Transverse colon (tissue), 4 donors: ENCODE results near the gene CAND2. TPM values are rescaled to one million over a fixed set of nuclear protein-coding genes. Genes with fewer than 3 reads are reported as not detected.

Source experiments
- DNase-seq: peaks from one replicate; pipeline ENCODE4 v3.0.0-alpha.2; 2019
- H3K27ac ChIP-seq, 4 donors: fragments of 200-600 bp; sonication (generic); 2 replicates each; pipeline ENCODE4 v1.5.1; 2016 to 2018; ENCODE audit warnings: inconsistent platforms in 4 of 4
- H3K27me3 ChIP-seq: fragments of 200-600 bp; sonication (generic); 2 replicates; pipeline ENCODE4 v1.5.1; 2017; ENCODE audit warnings: inconsistent platforms
- H3K36me3 ChIP-seq, 4 donors: fragments of 200-600 bp; sonication (generic); 2 replicates each; pipeline ENCODE4 v1.5.1; 2017 to 2019; ENCODE audit warnings: inconsistent platforms in 4 of 4
- H3K4me1 ChIP-seq, 4 donors: fragments of 200-600 bp; sonication (generic); 2 replicates each; pipeline ENCODE4 v1.5.1; 2017 to 2020; ENCODE audit warnings: inconsistent platforms in 4 of 4
- H3K4me3 ChIP-seq, 4 donors: fragments of 200-600 bp; sonication (generic); 1 replicate in 1 of 4; 2 replicates in 3 of 4; pipeline versions ENCODE4 v1.5.1 to v1.6.1; 2017 to 2019; ENCODE audit warnings: inconsistent platforms in 4 of 4
- H3K9me3 ChIP-seq, 2 donors: fragments of 200-600 bp; sonication (generic); 2 replicates each; pipeline ENCODE4 v1.5.1; 2017 to 2019; ENCODE audit warnings: inconsistent platforms in 2 of 2
- EP300 ChIP-seq: sonication (generic); formaldehyde crosslinking; IDR thresholded peaks from one replicate; pipeline ENCODE4 v1.6.1; 2017; ENCODE audit warnings: antibody characterized with exemption, low read depth
- POLR2A ChIP-seq: fragments of 450-650 bp; IDR thresholded peaks from one replicate; pipeline ENCODE4 v1.6.1; 2016; ENCODE audit warnings: antibody characterized with exemption, mild to moderate bottlenecking, moderate library complexity
- POLR2AphosphoS5 ChIP-seq, 3 donors: sonication (generic); formaldehyde crosslinking; IDR thresholded peaks; one replicate each; pipeline ENCODE4 v1.6.1; 2016; ENCODE audit warnings: antibody characterized with exemption in 3 of 3
- WGBS, 2 donors: methylation state at CpG; one replicate each; pipeline ENCODE4 v1.1.5; 2018; ENCODE audit warnings: low coverage in 1 of 2; 5-methylcytosine and 5-hydroxymethylcytosine counted together
- in situ Hi-C, 4 donors: fragments of 200-750 bp; cut with MboI; loops; one replicate each; pipeline versions ENCODE4 v1.15.0 to v1.15.1; 2017; ENCODE audit warnings: low sequenced_read_pairs in 3 of 4, low pct_ligation_motif_present in 1 of 4, low pct_unique_long_range_greater_than_20kb in 1 of 4
- intact Hi-C: fragments of 100-400 bp; cut with DNase I; formaldehyde crosslinking; loops from one replicate; pipeline ENCODE4 v1.15.1; 2023; ENCODE audit warnings: low total_unique reads
- total RNA-seq, 4 donors: library from RNA; depleted of rRNA; stranded (reverse); fragments of >200 nt; gene quantifications; one replicate each; pipeline ENCODE4 v1.1.0, GENCODE V29; 2016
- TF ChIP-seq, protein P1 (sequence below), 5 experiments: fragments of 200-600 bp in 3 of 5; fragments of 450-650 bp in 2 of 5; sonication (generic) in 3 of 5; IDR thresholded peaks; 1 replicate in 2 of 5; 2 replicates in 3 of 5; pipeline ENCODE4 v1.5.1; 2016 to 2017; ENCODE audit warnings: antibody characterized with exemption in 5 of 5, inconsistent platforms in 3 of 5, mild to moderate bottlenecking in 2 of 5, moderate library complexity in 1 of 5

CAND2 gene
- total RNA-seq, 4 donors from 2014 or later, result 2.7 to 18.3 (median 9.7) TPM

DNA sequence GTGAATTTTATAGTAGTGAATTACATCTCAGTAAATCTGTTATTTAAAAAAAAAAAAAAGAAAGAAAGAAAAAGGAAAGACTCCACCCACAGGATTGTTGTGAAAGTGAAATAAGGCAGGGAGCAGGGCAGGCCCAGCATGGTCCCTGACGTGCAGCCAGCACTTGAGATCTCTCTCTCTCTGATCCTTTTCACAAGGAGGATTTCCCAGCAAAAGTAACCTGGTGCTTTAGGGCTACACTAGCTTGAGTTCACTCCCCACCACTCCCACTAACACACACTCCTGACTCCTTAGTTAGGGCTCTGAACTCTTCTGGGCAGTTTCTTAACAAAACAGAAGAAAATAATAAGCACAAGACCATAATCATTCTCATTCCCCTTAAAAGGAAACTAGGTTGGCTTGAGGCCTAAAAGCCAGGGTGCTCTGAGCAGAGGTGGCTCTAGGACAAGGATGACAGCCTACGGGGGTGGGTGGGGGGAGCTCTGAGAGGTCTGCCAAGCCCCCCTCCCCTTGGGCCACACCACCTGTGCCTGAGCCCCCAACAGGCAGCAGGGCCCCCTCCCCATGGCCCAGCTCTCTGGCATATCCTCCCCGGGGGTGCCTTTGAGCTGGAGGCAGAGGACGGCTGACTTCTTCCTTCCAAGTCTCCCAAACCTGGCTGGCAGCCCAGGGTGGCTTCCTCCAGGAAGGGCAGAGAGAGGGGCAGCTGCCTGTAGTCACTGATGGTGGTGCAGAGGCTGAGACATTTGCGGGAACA lies 38.3 kb upstream of the CAND2 start:
- no peak for DNase-seq
- TF ChIP-seq POLR2A (no peak), EP300 (no peak), POLR2AphosphoS5 (IDR thresholded peaks at IDR 0.05) (no peak)
- TF ChIP-seq, protein P1, sequence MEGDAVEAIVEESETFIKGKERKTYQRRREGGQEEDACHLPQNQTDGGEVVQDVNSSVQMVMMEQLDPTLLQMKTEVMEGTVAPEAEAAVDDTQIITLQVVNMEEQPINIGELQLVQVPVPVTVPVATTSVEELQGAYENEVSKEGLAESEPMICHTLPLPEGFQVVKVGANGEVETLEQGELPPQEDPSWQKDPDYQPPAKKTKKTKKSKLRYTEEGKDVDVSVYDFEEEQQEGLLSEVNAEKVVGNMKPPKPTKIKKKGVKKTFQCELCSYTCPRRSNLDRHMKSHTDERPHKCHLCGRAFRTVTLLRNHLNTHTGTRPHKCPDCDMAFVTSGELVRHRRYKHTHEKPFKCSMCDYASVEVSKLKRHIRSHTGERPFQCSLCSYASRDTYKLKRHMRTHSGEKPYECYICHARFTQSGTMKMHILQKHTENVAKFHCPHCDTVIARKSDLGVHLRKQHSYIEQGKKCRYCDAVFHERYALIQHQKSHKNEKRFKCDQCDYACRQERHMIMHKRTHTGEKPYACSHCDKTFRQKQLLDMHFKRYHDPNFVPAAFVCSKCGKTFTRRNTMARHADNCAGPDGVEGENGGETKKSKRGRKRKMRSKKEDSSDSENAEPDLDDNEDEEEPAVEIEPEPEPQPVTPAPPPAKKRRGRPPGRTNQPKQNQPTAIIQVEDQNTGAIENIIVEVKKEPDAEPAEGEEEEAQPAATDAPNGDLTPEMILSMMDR (IDR thresholded peaks at IDR 0.05), result no peak
- H3K4me3 ChIP-seq, result no peak overlapping the region
- intact Hi-C loops, result no loop called here
- H3K4me1 ChIP-seq, result peaks cover 0 to 7% (median 6%) of the 10 kb centered on the region in 4 donors
- no peaks in the 10 kb centered on the region for H3K27me3 ChIP-seq
- H3K9me3 ChIP-seq, result no peaks in the 10 kb centered on the region
- peak overlapping the region; percentile 41 to 64 (median 50) for H3K27ac ChIP-seq
- in situ Hi-C loops, result no loop called here
- no peaks in the 10 kb centered on the region for H3K36me3 ChIP-seq
- 37% methylated on average over 4 of the region's 5 CpGs; no CpG with 5 or more reads in 1 of the 2 donors for WGBS, 2 donors

DNA sequence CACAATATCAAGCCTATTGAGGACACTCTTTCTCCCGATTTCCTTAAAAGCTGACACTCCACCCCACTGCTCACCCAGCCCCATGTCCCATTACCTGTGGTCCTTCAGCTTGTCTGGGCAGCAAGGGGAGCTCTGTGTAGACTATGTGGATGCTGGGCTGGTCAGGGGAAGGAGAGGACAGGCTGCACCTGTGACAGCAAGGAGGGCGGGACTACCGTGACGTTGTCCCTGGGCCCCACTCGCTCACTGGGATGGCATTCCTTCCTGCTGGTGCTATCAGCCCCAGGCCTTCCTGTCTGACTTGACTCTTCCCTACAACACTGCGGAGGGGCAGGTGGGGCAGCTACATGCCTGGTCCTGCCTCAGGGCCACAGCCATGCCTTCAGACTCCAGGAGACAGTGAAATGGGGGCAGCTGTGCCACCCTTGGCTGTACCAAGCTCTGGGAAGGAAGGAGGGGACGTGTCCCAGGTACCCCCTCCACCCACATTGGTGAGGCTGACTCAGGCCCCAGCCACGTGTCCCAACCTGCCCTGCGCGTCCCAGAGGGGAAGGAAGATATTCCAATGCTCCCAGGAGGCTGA lies 37.3 kb upstream of the CAND2 start, which contains the start of gene TMEM40:
Gene TMEM40, minus strand, starts transcription at position 163 of the 583 bp plus-strand sequence. CDS start 9,427 bp downstream, outside the sequence.
- H3K4me3 ChIP-seq, result no peak within 1 kb of the TSS
- peak within 1 kb of the TSS; percentile 41 to 64 (median 50) for H3K27ac ChIP-seq
- TF ChIP-seq POLR2AphosphoS5 (IDR thresholded peaks at IDR 0.05), result no peak
- TF ChIP-seq EP300, result no peak
- no peak for TF ChIP-seq POLR2A
- TF ChIP-seq, protein P1 (IDR thresholded peaks at IDR 0.05), result no peak
- peaks cover 0 to 7% (median 6%) of the 10 kb centered on the region in 4 donors for H3K4me1 ChIP-seq
- WGBS, 2 donors, result 83% methylated on average over 10 of the region's 10 CpGs; no CpG with 5 or more reads in 1 of the 2 donors
- no peaks in the 10 kb centered on the region for H3K9me3 ChIP-seq
- intact Hi-C loops, result no loop called here
- no peaks in the 10 kb centered on the region for H3K27me3 ChIP-seq
- in situ Hi-C loops, result no loop called here
- no peaks in the 10 kb centered on the region for H3K36me3 ChIP-seq
- no peak for DNase-seq

DNA sequence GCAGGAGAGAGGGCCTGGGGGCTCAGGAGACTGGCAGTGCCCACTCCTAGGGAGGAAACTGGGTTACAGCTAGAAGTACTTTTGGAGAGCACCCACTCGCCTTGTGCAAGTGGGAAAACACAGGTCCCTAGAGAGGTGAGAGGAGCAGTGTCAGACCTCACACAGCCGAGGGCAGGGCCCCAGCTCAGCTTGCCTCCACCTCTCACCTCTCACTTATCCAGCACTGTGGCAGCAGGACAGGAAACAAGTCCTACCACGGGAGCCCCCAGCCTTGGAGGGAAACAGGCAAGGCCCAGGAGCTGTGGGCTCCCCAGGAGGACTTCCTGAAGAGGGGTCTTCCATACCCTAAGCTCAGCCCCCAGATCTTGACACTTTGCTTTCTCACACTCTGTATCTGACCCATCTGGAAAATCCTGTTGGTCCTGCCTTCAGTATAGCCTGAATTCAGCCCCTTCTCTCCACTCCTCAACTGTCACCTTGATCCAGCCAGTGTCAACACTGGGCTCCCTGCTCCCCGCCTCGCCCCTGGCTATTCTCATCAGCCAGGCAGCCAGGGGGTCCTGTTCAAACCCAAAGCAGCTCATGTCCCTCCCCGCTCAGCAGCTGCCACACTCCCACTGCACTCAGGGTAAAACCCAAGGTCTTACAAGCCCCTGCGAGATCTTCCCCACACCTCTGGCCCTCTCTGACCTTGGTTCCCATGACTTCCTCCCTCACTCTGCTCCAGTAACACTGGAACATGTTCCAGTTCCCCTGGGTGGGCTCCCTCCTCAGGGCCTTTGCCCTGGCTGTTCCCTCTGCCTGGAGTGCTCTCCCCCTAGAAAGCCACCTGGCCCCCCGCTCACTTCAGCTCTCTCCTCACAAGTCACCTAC lies 36.6 kb upstream of the CAND2 start:
- no peaks in the 10 kb centered on the region for H3K9me3 ChIP-seq
- no peaks in the 10 kb centered on the region for H3K36me3 ChIP-seq
- no peaks in the 10 kb centered on the region for H3K27me3 ChIP-seq
- intact Hi-C loops, result no loop called here
- peaks cover 0 to 7% (median 6%) of the 10 kb centered on the region in 4 donors for H3K4me1 ChIP-seq
- H3K4me3 ChIP-seq, result no peak overlapping the region
- WGBS, 2 donors, result 70% methylated on average over 8 of the region's 8 CpGs; no CpG with 5 or more reads in 1 of the 2 donors
- no peak for TF ChIP-seq POLR2AphosphoS5 (IDR thresholded peaks at IDR 0.05)
- in situ Hi-C loops, result no loop called here
- DNase-seq, result no peak
- no peak overlapping the region for H3K27ac ChIP-seq

DNA sequence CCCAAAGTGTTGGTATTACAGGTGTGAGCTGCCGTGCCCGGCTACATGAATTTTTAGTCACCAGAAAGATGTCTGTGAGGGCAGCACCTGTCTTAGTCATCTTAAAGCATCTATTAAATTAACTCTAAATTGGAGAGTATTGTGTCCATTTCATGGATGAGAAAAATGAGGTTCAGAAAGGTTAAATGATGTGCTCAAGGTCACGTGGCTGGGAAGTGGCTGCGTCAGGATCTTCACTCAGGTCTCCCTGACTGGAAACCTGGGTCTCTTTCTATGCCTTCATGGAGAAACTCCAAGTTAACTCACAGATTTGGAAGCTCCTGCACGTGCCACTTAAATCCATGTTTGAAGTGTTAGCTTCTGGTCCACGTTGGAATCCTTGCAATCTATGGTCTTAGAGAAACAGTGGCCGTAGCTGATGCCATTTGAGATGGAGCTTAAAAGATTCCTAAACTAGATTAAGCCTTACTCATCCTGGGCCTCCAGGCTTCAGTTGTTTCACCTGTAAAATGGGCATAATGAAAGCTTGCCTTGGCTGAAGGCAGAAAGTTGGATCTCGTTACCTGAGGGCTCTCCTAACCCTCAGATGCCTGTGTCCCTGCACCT lies 32.2 kb upstream of the CAND2 start:
- intact Hi-C loops, result no loop called here
- Histone ChIP-seq H3K4me1 (no peaks in the 10 kb centered on the region), H3K36me3 (no peaks in the 10 kb centered on the region), H3K27ac (no peak overlapping the region), H3K9me3 (no peaks in the 10 kb centered on the region), H3K4me3 (no peak overlapping the region), H3K27me3 (no peaks in the 10 kb centered on the region)
- TF ChIP-seq EP300 (no peak), POLR2A (no peak), POLR2AphosphoS5 (IDR thresholded peaks at IDR 0.05) (no peak)
- TF ChIP-seq, protein P1 (IDR thresholded peaks at IDR 0.05), result no peak
- no peak for DNase-seq
- WGBS, 2 donors, result 73 to 96% methylated on average over 2 to 8 of the region's 8 CpGs
- in situ Hi-C loops, result no loop called here
